ENCODE measurements around the gene AMZ2. TPM values are rescaled to one million over a fixed set of nuclear protein-coding genes. Genes with fewer than 3 reads are reported as not detected.

AMZ2 gene
- total RNA-seq, 1 donor from 2014 or later = 37.1 TPM

- DNase-seq = no peak
Measured at GRCh38 chr17:68290955-68291835, 43.4 kb downstream of the AMZ2 start, which contains the start of the genes ARSG and SLC16A6. Gene ARSG, plus strand, starts transcription at chr17:68291495. Its CDS starts 15,999 bp downstream, at chr17:68307494. Gene SLC16A6, minus strand, starts transcription at chr17:68291127. Its CDS starts 12,807 bp downstream, at chr17:68278320.

- no peak for DNase-seq
Measured at GRCh38 chr17:68291836-68292688, 44.2 kb downstream of the AMZ2 start.

- DNase-seq = no peak
Measured at GRCh38 chr17:68292689-68293040, 44.8 kb downstream of the AMZ2 start.

- DNase-seq = no peak
Measured at GRCh38 chr17:68293490-68294195, 45.8 kb downstream of the AMZ2 start.

- no peak for DNase-seq
Measured at GRCh38 chr17:68294196-68294555, 46.3 kb downstream of the AMZ2 start.

- DNase-seq = no peak
Measured at GRCh38 chr17:68294617-68295016, 46.8 kb downstream of the AMZ2 start.

GRCh38 chr17:68295086-68295485 lies 47.2 kb downstream of the AMZ2 start:
- DNase-seq = no peak

GRCh38 chr17:68296217-68297191 lies 48.7 kb downstream of the AMZ2 start:
- no peak for DNase-seq

- DNase-seq = no peak
Measured at GRCh38 chr17:68297195-68297594, 49.4 kb downstream of the AMZ2 start.

- DNase-seq = no peak
Measured at GRCh38 chr17:68298601-68299000, 50.8 kb downstream of the AMZ2 start.

GRCh38 chr17:68299817-68300216 lies 52.0 kb downstream of the AMZ2 start:
- no peak for DNase-seq

- DNase-seq = no peak
Measured at GRCh38 chr17:68301438-68301959, 53.7 kb downstream of the AMZ2 start.

GRCh38 chr17:68302066-68302564 lies 54.3 kb downstream of the AMZ2 start:
- DNase-seq = no peak

- DNase-seq = no peak
Measured at GRCh38 chr17:68302666-68303065, 54.8 kb downstream of the AMZ2 start.

- DNase-seq = no peak
Measured at GRCh38 chr17:68304706-68305105, 56.9 kb downstream of the AMZ2 start.

- DNase-seq = no peak
Measured at GRCh38 chr17:68305142-68305541, 57.3 kb downstream of the AMZ2 start.

Data from skin of body (tissue), 2 donors.